Stimulated activated CD8-positive, alpha-beta memory T cell treated with anti-CD3 and anti-CD28 coated beads, Interleukin-7, amount 100 ng/mL, for 1 hour (primary cell): Measurements from ENCODE around the gene IFITM10.

Source experiments
- DNase-seq, 2 donors: peaks; one replicate each; pipeline ENCODE4 v3.0.0-alpha.2; 2020; ENCODE audit warnings: low read depth in 2 of 2

The IFITM10 gene

DNA sequence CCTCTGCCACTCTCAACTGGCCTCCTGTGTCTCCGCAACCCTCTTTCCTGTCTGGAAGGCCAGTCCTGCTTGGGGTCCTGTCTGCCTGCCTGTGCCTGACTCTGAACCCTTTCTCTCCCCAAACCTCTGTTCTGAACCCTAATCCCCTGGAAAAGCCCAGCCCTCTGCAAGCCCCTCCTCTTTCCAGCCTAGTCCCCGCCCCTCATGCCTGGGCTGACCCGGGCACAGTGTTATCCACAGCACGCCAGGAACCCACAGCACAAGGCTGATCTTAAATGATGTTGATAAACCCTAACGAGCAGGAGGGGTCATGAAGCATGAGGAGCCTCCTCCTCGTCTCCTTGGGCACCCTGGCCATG lies at the start of gene IFITM10:
Gene IFITM10, minus strand, starts transcription at position 115 of the 359 bp plus-strand sequence. CDS start 153 bp downstream, outside the sequence.
- DNase-seq: no peak

DNA sequence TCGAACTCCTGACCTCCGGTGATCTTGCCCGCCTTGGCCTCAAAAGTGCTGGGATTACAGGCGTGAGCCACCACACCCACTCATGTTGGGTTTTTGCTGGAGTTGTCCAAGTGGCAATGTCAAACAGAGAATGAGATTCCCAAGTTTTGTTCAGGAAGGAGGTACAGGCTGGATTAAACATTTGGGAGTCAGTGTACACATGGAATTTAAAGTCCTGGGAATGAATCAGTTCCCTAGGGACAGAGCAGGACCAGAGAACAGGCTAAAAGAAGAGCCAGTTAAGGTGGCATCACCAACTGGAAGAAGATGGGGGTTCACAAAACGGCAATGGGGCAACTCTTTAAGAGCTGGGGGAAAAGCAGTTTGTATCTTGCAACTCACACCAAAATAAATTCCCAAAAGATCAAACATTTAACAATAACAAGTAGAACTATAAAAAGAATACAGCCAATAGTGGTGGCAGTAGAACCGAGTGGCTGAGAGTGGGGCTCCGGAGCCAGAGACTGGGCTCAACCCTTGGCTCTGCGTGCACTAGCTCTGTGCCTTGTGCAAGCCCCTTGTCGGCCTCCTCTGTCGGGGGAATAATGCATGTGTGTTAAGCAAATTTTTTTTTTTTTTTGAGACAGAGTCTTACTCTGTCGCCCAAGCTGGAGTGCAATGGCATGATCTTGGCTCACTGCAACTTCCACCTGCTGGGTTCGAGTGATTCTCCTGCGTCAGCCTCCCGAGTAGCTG lies 47.2 kb upstream of the IFITM10 start:
- DNase-seq: no peak

DNA sequence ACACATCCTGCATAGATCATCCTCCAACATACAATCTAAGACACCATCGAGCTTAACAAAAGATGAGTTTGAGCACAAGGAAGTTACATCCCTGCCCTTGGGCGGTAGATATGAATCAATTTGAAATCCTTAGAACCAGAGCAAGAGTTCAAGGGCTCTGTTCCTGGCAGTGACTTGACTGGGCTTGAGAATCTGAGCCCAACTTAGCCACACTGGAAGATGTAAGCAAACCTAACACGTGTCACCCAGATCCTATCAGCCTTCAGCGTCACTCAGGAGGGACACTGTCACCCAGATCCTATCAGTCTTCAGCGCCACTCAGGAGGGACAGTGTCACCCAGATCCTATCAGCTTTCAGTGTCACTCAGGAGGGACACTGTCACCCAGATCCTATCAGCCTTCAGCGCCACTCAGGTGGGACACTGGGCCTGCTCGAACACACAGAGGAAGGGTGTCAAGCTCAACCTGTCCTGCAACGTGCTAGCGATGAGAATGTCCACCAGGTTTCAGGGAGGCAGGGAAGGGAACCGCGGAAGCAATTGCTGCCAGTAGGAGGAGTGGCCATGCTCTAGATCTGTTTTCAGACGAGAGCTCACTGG lies 46.1 kb upstream of the IFITM10 start:
- no peak for DNase-seq

DNA sequence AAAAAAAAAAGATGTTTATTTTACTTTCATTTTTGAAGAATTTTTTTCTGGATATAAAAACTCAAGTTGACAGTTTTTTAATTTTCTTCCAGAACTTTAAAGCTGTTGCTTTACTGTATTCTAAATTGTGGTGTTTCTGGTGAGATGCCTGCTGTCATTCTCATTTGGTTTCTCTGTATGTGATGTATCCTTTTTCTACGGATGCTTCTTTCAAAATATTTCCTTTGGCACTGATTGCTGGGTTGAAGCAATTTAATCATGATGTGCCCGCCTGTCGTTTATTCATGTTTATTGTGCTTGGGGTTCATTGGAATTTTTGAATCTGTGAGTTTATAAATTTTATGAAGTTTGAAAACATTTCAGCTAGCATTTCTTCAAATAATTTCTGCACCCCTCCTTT lies 42.7 kb upstream of the IFITM10 start:
- no peak for DNase-seq

DNA sequence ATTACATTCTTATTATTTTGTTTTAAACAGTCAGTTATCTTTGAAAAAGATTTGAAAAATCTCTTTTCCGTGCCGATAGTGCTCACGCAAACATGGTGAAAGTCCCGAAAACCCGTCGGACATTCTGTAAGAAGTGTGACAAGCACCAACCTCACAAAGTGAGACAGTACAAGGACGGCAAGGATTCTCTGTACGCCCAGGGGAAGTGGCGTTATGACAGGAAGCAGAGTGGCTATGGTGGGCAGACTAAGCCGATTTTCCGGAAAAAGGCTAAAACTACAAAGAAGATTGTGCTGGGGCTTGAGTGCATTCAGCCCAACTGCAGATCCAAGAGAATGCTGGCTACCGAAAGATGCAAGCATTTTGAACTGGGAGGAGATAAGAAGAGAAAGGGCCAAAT lies 42.1 kb upstream of the IFITM10 start:
- DNase-seq: no peak

DNA sequence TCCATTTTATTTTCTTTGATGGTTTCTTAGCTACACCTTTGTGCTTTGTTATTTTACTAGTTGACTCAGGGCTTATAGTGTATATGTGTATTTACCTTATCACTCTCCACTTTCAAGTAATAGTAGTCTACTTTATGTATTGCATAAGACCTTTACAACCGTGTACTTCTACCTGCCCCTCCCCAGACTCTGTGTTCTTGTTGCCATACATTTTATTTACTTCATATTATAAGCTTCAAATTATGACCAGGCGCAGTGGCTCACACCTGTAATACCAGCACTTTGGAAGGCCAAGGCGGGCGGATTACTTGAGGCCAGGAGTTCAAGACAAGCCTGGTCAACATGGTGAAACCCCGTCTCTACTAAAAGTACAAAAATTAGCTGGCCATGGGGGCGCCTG lies 41.5 kb upstream of the IFITM10 start:
- no peak for DNase-seq

DNA sequence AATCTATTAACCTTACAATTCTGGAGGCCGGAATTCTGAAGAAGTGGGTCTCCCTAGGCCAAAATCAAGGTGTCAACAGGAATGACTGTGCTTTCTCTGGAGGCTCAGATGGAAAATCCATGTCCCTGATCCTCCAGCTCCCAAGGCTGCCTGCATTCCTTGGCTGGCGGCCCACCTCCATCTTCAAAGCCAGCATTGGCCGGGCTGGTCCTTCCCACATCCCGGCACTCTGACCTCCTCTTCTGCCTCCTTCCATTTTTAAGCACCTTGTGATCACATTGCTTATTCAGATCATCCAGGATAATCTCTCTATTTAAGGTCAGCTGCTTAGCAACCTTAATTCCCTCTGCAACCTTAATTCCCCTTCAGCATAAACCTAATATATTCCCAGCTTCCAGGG lies 36.1 kb upstream of the IFITM10 start:
- no peak for DNase-seq

DNA sequence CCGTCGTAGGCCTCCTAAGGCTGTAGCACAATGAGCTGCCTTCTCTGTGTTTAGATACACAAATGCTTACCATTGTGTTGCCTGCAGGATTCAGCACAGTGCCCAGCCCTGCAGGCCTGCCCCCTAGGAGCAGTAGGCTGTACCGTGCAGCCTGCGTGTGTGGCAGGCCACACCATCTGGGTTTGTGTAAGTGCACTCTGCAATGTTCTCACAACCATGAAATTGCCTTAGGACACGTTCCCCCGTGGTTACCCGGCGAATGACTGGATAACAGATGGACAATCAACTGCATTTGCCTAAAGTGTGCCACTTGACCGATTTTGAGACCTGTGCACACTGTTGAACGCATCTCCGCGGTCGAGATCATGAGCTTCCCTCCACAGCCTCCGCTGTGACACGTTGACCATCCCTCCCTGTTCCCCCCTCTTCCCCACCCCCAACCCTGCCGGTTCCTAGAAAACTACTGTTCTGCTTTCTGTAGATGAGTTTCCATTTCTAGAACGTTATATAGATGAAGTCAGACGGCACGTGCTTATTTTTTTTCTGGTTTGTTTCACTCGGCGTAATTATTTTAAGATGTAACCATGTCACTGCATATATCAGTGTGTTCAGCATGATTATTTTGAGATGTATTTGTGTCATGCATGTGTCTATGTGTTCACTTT lies 35.5 kb upstream of the IFITM10 start:
- DNase-seq: no peak

DNA sequence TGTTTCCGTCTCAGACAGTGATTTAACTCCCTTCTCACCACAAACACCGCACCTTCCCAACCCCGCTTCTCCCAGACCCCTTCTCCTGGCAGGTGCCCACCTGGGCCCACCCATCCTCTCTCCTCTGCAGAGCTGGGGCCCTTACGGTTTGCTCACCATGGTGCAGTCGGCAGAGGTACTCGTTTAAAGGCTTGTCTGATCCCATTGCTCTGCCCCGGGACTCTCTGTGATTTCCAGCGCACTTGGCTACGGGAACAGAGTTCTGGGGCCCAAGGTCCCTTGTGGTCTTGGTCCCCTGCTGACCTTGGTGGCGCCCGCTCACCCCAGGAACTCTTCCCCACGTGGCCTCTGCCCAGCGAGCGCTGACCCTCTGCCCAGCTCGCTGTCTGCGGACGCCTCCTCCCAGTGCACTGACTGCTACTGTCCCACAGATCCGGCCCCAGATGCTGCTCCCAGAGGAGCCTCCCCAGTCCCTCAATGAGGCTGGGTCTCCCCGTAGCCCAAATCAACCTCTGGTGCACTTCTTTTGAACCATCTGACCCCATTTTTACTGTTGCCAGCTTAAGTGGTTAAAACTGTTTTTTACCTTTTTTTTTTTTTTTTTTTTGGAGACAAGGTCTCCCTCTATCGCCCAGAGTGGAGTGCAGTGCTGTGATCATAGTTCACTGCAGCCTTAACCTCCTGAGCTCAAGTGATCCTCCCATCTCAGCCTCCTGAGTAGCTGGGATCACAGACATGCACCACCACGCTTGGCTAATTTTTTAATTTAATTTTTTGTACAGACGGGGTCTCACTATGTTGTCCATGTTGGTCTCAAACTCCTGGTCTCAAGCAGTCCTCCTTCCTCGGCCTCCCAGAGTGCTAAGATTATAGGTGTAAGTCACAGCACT lies 34.6 kb upstream of the IFITM10 start:
- DNase-seq: no peak

DNA sequence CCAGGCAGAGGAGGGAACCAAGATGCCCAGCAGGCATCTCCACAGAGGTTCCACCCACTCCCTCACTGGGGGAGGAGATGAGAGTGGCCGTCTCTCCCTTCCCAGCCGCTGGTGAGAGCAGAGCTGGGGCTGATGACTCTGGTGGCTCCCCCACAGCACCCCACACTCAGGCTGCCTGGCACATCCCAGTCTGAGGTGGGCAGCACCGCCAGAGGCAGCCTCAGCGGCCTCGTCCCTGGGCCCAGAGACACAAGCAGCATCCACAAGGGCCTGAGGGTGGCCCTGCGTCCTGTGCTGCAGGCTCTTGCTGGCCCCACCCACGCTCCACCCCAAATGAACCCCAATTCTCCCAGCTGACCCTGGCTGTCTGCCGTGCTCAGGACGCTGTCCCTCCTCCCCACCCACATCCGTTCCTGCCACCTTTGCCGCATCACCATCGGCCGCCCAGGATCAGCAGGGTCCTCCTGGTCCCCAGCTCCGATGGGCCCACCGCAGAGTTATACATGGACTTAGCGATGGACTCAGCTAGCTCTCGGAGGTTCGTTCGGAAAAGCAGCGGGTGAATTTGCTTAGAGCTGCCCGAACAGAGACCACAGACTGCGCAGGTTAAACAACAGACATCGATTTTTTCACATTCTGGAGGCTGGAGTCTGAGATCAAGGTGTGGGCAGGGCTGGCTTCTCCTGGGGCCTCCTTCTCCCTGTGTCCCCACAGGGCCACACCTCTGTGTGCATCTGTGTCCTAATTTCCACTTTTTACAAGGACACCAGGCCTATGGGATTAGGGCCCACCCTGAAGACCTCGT lies 33.5 kb upstream of the IFITM10 start:
- no peak for DNase-seq

DNA sequence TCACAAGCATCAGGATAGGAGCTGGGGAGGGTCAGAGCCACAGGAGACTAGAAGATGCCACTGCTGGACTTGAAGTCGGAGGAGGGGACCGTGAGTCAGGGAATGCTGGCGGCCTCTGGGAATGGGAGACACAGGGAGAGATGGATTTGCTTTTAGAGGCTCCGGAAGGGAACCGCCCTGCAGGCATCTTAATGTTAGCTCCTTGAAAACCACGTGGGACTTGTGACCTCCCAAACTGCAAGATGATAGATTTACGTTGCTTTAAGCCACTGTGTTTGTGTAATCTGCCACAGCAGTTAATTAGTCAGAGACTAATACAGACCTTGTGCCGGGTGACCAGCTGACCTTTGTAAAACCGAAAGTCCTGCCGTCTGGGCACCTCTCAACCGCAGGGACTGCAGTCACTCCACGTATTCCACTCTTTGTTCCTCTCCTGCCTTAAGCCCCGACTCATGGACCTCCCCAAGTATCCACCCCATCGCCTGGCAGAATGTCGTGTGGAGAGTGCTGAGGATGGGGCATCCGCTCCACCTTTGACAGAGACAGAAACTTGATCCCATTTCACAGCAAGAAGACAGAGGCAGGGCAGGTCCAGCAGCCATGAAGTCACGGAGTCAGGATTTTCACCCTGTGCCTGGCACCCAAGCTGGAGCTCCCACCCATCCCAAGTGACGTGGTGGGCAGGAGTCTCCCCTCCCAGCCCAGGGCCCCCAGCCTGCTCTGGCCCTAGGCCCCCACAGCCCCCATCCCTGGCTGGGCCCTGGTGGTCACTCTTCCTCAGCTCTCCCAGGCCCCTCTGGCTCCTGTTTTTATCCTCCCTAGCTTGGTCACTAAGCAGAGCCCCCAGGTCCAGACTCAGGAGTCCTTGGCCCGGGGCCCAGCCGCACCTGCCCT lies 32.7 kb upstream of the IFITM10 start:
- no peak for DNase-seq

DNA sequence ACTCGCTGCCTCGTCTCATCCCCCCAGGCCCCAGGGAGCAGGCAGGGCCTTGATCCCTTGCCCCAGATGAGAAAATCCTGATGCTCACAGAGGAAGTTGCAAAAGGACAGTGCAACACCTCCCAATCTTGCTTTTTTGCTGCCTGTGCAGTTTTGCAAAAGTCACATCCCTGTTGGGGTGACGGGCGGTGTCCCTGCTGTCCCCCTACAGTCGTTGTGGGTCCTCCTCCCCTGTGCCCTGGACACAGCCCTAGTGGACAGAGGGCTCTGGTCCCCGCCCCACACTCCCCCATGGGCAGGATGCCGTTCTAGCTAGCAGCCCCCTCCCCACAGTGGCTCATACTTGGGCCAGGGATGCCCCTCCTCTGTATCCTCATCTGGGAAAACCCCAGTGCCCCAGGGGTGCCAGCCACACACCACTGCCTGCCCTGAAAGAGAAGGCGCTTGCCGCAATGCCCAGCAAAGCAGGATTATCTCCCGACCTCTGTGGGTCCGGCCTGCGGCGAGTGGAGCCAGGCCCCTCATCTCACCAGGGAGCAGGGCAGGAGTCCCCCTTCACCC lies 31.7 kb upstream of the IFITM10 start:
- DNase-seq: no peak

DNA sequence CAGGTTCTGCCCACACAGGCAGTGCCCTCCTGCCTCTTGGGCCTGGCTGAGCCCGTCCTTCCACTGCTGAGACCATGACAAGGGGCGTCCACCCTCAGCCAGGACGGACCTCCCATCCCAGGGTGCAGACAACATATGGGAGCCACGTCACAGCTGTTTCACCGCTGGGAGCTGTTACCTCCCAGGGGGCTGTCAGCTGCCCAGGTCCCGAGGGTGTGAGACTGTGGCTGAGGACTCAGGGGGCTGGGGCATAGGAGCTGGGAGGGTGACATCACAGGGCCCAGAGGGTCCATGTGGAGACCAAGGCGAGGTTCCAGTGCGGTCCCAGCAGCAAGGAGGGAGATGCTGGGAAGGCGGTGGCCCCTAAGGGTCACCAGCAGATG lies 31.2 kb upstream of the IFITM10 start:
- DNase-seq: no peak

DNA sequence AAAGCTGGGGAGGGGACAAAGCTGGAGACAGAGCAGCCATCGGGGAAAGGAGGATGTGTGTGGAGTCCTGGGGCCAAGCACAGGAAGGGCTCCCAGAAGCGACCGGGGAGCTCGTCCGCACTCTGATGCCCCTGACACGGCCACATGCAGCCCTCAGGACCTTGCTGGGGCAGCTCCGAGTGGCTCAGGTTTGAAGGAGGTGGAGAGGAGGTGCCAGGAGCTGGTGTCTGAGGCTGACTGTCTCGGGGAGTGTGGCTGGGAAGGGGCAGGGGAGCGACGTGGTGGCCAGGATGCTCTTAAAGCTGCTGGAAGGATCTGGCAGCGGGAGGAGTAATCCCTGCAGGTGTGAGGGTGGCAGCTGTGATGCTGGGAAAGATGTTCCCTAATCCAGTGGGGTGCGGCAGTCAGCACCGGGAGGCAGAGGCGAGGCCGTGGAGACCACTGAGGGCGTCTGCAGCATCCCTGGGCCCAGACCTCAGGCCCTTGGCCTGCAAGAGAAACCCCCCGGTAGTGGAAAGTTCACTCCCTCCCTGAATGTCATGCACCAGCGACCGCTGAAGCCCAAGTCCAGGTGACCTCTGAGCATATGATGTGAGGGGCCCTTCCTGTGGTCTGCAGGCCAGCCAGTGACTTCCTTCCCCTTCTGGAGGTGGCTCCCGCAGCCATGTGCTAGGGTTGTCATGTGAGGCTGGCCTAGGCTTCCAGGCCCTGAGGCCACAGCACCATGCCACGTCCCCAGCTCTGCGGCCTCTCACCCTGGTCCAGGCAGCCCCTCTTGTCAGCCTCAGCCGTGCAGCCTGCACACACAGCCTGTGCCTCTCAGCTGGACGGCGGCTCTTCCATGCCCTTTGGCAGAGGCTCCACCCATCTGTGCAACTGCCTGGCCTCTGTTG lies 30.6 kb upstream of the IFITM10 start:
- DNase-seq: no peak

DNA sequence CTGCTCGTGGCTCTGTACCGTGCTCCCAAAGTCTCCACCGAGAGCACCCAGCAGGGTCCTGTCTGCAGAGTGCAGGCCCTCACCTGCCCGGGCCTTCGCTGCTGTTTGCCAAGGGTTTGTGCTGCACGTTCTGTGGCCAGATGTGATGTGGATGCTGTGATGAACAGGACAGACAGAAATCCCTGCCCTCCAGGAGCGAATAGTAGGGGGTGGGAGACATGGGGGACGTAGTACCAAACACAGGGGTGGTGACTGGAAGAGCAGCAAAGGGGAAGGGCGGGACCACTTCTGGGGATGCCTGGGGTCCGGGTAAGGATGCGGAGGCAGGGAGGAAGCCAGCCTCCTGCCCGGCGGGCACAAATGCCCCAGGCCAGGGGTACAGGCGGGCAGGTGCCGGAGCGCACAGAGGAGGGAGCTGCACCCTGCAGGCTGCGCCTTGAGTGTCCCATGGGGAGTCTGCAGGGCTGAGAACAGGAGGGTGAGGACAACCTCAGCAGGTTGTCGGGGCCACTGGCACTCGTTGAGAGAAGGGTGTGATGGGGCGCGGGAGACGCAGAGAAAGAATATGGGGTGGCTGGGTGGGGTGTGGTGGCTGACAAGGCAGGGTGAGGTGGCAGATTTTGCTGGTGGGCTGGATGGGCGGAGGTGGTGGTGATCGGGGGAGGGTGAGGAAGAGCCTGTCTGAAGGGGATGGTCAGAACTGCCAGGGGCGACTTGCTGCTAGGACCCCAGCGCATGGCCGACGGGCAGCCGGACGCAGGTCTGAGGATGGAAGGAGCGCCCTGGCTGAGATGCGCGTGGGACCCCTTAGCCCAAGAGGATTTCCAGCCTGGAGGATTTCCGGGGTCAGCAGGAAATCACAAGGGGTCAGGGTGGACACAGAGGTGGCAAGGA lies 29.7 kb upstream of the IFITM10 start:
- DNase-seq: no peak

DNA sequence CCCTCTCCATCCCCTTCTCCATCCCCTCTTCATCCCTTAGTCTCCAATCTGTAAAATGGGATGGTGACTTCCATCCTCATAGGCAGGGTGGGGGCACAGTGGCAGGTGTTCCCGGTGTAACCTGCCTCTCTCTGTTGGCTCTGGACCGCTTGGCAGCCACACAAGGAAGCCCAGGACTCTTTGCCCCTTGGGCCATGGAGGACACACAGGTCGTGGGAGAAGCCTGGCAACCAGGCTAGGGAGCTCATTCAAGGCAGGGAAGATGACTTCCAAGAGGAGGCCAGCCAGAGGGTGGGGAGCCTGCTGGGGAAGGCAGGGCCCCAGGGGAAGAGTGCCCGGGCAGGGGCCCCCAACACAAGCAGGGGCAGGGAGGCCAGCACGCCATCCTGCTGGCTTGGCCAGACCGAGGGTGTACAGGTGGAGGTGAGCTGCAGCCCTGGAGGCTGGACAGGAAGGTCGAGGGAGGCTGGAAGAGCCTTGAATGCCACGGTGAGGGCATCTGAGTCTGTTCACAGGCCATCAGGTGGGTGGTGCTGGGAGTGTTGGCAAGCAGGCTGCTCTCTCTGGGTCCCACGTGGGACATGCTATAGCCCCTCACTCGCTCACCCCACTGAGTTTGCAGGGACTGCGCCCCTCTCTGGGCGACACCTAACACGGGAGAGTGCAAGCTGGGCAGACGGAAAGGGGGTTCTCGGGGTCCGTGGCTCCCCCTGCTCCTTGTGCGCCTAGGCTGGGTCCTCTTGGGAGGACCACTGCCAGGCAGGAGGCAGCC lies 28.8 kb upstream of the IFITM10 start:
- no peak for DNase-seq
